H1 (cell line): ENCODE measurements around the gene ZSCAN20. TPM values are rescaled to one million over a fixed set of nuclear protein-coding genes. Genes with fewer than 3 reads are reported as not detected.

ENCODE experiments used
- CTCF ChIA-PET: fragments of 300-600 bp; sonication (Branson Sonifier 250); formaldehyde crosslinking; loops from one replicate; lab custom pipeline; 2021; ENCODE audit not compliant: partially characterized antibody; lab: Charles Lee
- POLR2A ChIA-PET: fragments of 300-600 bp; sonication (Branson Sonifier 250); formaldehyde crosslinking; loops from one replicate; lab custom pipeline; 2021; ENCODE audit warnings: inconsistent platforms; ENCODE audit not compliant: partially characterized antibody; lab: Charles Lee
- DNase-seq, 2 experiments: peaks; one replicate each; pipeline versions ENCODE4 v3.0.0 to v3.0.0-alpha.2; 2010 to 2022; ENCODE audit warnings: low spot score in 2 of 2, low read depth in 1 of 2, mixed read lengths in 1 of 2
- FAIRE-seq: peaks from 2 replicates; lab custom pipeline; 2011; peaks lifted over from hg19 to GRCh38; lab: Jason Lieb, UNC
- H2AFZ ChIP-seq: 2 replicates; pipeline ENCODE4 v1.8.1; 2012; ENCODE audit warnings: low read length, inconsistent platforms
- H2AK5ac ChIP-seq: 2 replicates; pipeline ENCODE4 v1.6.1; 2013; ENCODE audit warnings: low read depth, low read length
- H2BK120ac ChIP-seq: replicated peaks from 2 replicates; pipeline ENCODE3; 2013; ENCODE audit warnings: low read depth, low read length, inconsistent platforms
- H2BK12ac ChIP-seq: 2 replicates; pipeline ENCODE4 v1.6.1; 2013; ENCODE audit warnings: low read depth, low read length
- H2BK15ac ChIP-seq: 2 replicates; pipeline ENCODE4 v1.6.1; 2013; ENCODE audit warnings: low read length
- H2BK20ac ChIP-seq: 2 replicates; pipeline ENCODE4 v1.6.1; 2013; ENCODE audit warnings: low read length
- H2BK5ac ChIP-seq: 2 replicates; pipeline ENCODE4 v1.6.1; 2013; ENCODE audit warnings: low read depth, low read length
- H3K14ac ChIP-seq: 2 replicates; pipeline ENCODE4 v1.6.1; 2013; ENCODE audit warnings: inconsistent platforms; ENCODE audit not compliant: insufficient read length
- H3K18ac ChIP-seq: 2 replicates; pipeline ENCODE4 v1.6.1; 2013; ENCODE audit warnings: low read length; ENCODE audit errors: extremely low read depth
- H3K23ac ChIP-seq: 2 replicates; pipeline ENCODE4 v1.6.1; 2013; ENCODE audit warnings: inconsistent platforms; ENCODE audit not compliant: insufficient read length
- H3K23me2 ChIP-seq: 2 replicates; pipeline ENCODE4 v1.6.1; 2013; ENCODE audit warnings: low read depth, low read length
- H3K27ac ChIP-seq: 2 replicates; pipeline ENCODE4 v1.6.1; 2011; ENCODE audit warnings: low read depth, low read length, inconsistent platforms
- H3K27me3 ChIP-seq, 4 experiments: replicated peaks in 1 of 4; 1 replicate in 1 of 4; 2 replicates in 3 of 4; pipeline versions ENCODE4 v1.6.1 to v1.8.1; 2011 to 2013; ENCODE audit warnings: low read length in 3 of 4, mild to moderate bottlenecking in 3 of 4, inconsistent platforms in 2 of 4, mixed read lengths in 2 of 4, moderate library complexity in 1 of 4; ENCODE audit not compliant: control insufficient read depth in 3 of 4, insufficient read depth in 3 of 4; ENCODE audit errors: extremely low read depth in 1 of 4
- H3K36me3 ChIP-seq, 4 experiments: 2 replicates each; pipeline versions ENCODE4 v1.6.1 to v1.8.1; 2011 to 2013; ENCODE audit warnings: mild to moderate bottlenecking in 4 of 4, low read length in 3 of 4, moderate library complexity in 2 of 4, control low read depth in 1 of 4, inconsistent platforms in 1 of 4; ENCODE audit not compliant: insufficient read depth in 4 of 4, control insufficient read depth in 2 of 4
- H3K4ac ChIP-seq: replicated peaks from 2 replicates; pipeline ENCODE3; 2013; ENCODE audit warnings: low read length, low read depth, mixed read lengths, inconsistent platforms; ENCODE audit not compliant: insufficient read length
- H3K4me1 ChIP-seq, 4 experiments: replicated peaks in 1 of 4; 1 replicate in 1 of 4; 2 replicates in 3 of 4; pipeline versions ENCODE4 v1.6.1 to v1.8.1; 2011 to 2013; ENCODE audit warnings: low read length in 3 of 4, inconsistent platforms in 2 of 4, mixed read lengths in 1 of 4; ENCODE audit not compliant: insufficient read depth in 4 of 4, control insufficient read depth in 3 of 4
- H3K4me2 ChIP-seq, 2 experiments: 2 replicates each; pipeline versions ENCODE4 v1.6.1 to v1.8.1; 2011 to 2013; ENCODE audit warnings: low read depth in 2 of 2, low read length in 2 of 2, control low read depth in 1 of 2, inconsistent platforms in 1 of 2, mild to moderate bottlenecking in 1 of 2; ENCODE audit not compliant: insufficient read depth in 1 of 2
- H3K4me3 ChIP-seq, 4 experiments: fragments of 200-600, 300-600 bp in 1 of 4; sonication (generic), shearing (Covaris generic), sonication (Bioruptor Twin) in 1 of 4; 2 replicates each; pipeline versions ENCODE4 v1.5.1 to v1.8.1; 2011 to 2016; ENCODE audit warnings: low read length in 4 of 4, low read depth in 3 of 4, control low read depth in 2 of 4, inconsistent platforms in 2 of 4, mild to moderate bottlenecking in 2 of 4, mixed read lengths in 1 of 4, moderate library complexity in 1 of 4; ENCODE audit not compliant: insufficient read depth in 2 of 4; ENCODE audit errors: extremely low read depth in 1 of 4
- H3K56ac ChIP-seq: replicated peaks from 2 replicates; pipeline ENCODE3; 2013; ENCODE audit warnings: low read depth, mild to moderate bottlenecking, mixed read lengths, low read length, inconsistent platforms; ENCODE audit not compliant: insufficient read length
- H3K79me1 ChIP-seq: 2 replicates; pipeline ENCODE4 v1.6.1; 2013; ENCODE audit warnings: low read depth, low read length, control low read depth
- H3K79me2 ChIP-seq, 2 experiments: 2 replicates each; pipeline versions ENCODE4 v1.6.1 to v1.8.1; 2012 to 2013; ENCODE audit warnings: low read length in 2 of 2, mild to moderate bottlenecking in 2 of 2, inconsistent platforms in 1 of 2; ENCODE audit not compliant: insufficient read depth in 2 of 2, control insufficient read depth in 1 of 2
- H3K9ac ChIP-seq, 4 experiments: replicated peaks in 1 of 4; 1 replicate in 1 of 4; 2 replicates in 3 of 4; pipeline versions ENCODE4 v1.6.1 to v1.8.1; 2011 to 2013; ENCODE audit warnings: low read depth in 3 of 4, low read length in 3 of 4, control low read depth in 2 of 4, mild to moderate bottlenecking in 2 of 4, moderate library complexity in 2 of 4, inconsistent platforms in 1 of 4; ENCODE audit errors: extremely low read depth in 1 of 4
- H3K9me3 ChIP-seq, 2 experiments: 2 replicates each; pipeline versions ENCODE4 v1.6.1 to v1.8.1; 2012 to 2013; ENCODE audit warnings: mild to moderate bottlenecking in 2 of 2, moderate library complexity in 2 of 2, control low read depth in 1 of 2, inconsistent platforms in 1 of 2, low read depth in 1 of 2, low read length in 1 of 2, mixed read lengths in 1 of 2; ENCODE audit not compliant: insufficient read depth in 2 of 2
- H4K20me1 ChIP-seq, 2 experiments: replicated peaks in 1 of 2; 2 replicates each; pipeline versions ENCODE3 to v1.8.1; 2011 to 2013; ENCODE audit warnings: inconsistent platforms in 2 of 2, low read length in 2 of 2, mild to moderate bottlenecking in 1 of 2; ENCODE audit not compliant: insufficient read depth in 2 of 2, control insufficient read depth in 1 of 2
- H4K5ac ChIP-seq: 2 replicates; pipeline ENCODE4 v1.6.1; 2013; ENCODE audit warnings: low read length, low read depth, mixed read lengths, inconsistent platforms; ENCODE audit not compliant: insufficient read length
- H4K8ac ChIP-seq: 2 replicates; pipeline ENCODE4 v1.8.0; 2013; ENCODE audit warnings: mild to moderate bottlenecking, moderate library complexity, low read length, inconsistent platforms; ENCODE audit not compliant: insufficient read depth; ENCODE audit errors: extremely low read depth
- H4K91ac ChIP-seq: replicated peaks from 2 replicates; pipeline ENCODE3; 2013; ENCODE audit warnings: low read length, mixed read lengths, inconsistent platforms; ENCODE audit not compliant: insufficient read length
- BACH1 ChIP-seq: IDR thresholded peaks from 2 replicates; pipeline ENCODE4 v1.6.1; 2012; ENCODE audit warnings: low read length, improper control_type of control experiment
- BCL11A ChIP-seq, 2 experiments: IDR thresholded peaks; one replicate each; pipeline ENCODE4 v1.6.1; 2011; ENCODE audit warnings: low read depth in 2 of 2, low read length in 2 of 2, mild to moderate bottlenecking in 2 of 2
- CBX5 ChIP-seq: fragments of 300-800, 300-1000 bp; sonication (generic); IDR thresholded peaks from 2 replicates; pipeline ENCODE4 v1.7.1; 2016; ENCODE audit warnings: antibody characterized with exemption, low read length, low read depth
- CTBP2 ChIP-seq: IDR thresholded peaks from 2 replicates; pipeline ENCODE4 v1.7.0; 2011; ENCODE audit warnings: borderline replicate concordance, mild to moderate bottlenecking, moderate library complexity, mixed read lengths, low read length; ENCODE audit not compliant: insufficient read depth, insufficient read length
- CTCF ChIP-seq, 3 experiments: IDR thresholded peaks; 1 replicate in 2 of 3; 2 replicates in 1 of 3; pipeline versions ENCODE4 v1.5.1 to v1.6.1; 2011; ENCODE audit warnings: low read length in 3 of 3, mild to moderate bottlenecking in 3 of 3, inconsistent platforms in 2 of 3, low read depth in 1 of 3, moderate library complexity in 1 of 3; ENCODE audit not compliant: insufficient read depth in 1 of 3; ENCODE audit errors: control extremely low read depth in 1 of 3
- FOSL1 ChIP-seq: IDR thresholded peaks from 2 replicates; pipeline ENCODE4 v1.6.1; 2011; ENCODE audit warnings: mild to moderate bottlenecking, low read depth, low read length, moderate library complexity; ENCODE audit not compliant: insufficient read depth
- HDAC6 ChIP-seq: IDR thresholded peaks from one replicate; pipeline ENCODE4 v1.7.1; 2012; ENCODE audit warnings: low read depth, mild to moderate bottlenecking, inconsistent platforms, low read length, moderate library complexity
- JUN ChIP-seq: IDR thresholded peaks from 2 replicates; pipeline ENCODE4 v1.6.1; 2011; ENCODE audit warnings: low read depth, mild to moderate bottlenecking, improper control_type of control experiment, low read length
- KDM1A ChIP-seq: fragments of 200-600, 300-600 bp; sonication (generic); IDR thresholded peaks from 2 replicates; pipeline ENCODE4 v1.7.1; 2016; ENCODE audit warnings: mild to moderate bottlenecking, low read length, borderline replicate concordance
- POU5F1 ChIP-seq: IDR thresholded peaks from 2 replicates; pipeline ENCODE4 v1.6.1; 2011; ENCODE audit warnings: low read depth, mild to moderate bottlenecking, low read length, moderate library complexity
- SIRT6 ChIP-seq: IDR thresholded peaks from one replicate; pipeline ENCODE4 v1.7.1; 2012; ENCODE audit warnings: low read length, inconsistent platforms
- SP1 ChIP-seq: IDR thresholded peaks from 2 replicates; pipeline ENCODE4 v1.6.1; 2011; ENCODE audit warnings: low read depth, low read length
- SRF ChIP-seq: IDR thresholded peaks from 2 replicates; pipeline ENCODE4 v1.6.1; 2011; ENCODE audit warnings: mild to moderate bottlenecking, low read depth, low read length, moderate library complexity
- WGBS, 2 experiments: shearing (Covaris generic) in 1 of 2; methylation state at CpG; one replicate each; pipeline versions ENCODE4 v1.1.6 to v1.1.7; 2013 to 2015; ENCODE audit warnings: low lambda C conversion rate in 2 of 2, mixed read lengths in 2 of 2, inconsistent platforms in 1 of 2, low coverage in 1 of 2, missing lambda C conversion rate in 1 of 2; ENCODE audit not compliant: insufficient replicate concordance in 2 of 2, insufficient coverage in 1 of 2, insufficient read length in 1 of 2; ENCODE audit errors: extremely low coverage in 1 of 2, missing lambda C conversion rate in 1 of 2; 5-methylcytosine and 5-hydroxymethylcytosine counted together
- polyA plus RNA-seq, 7 experiments: library from polyadenylated mRNA; depleted of rRNA in 3 of 7; stranded (reverse) in 5 of 7; unstranded in 2 of 7; fragments of >200 nt in 5 of 7; fragments of 200-250 nt in 2 of 7; gene quantifications; 1 replicate in 5 of 7; 2 replicates in 1 of 7; 4 replicates in 1 of 7; pipeline versions ENCODE4 v1.2.1 to v1.2.3, GENCODE V29; 2011 to 2013; ENCODE audit warnings: missing spikeins in 2 of 7, mixed read lengths in 2 of 7
- total RNA-seq: library from RNA; stranded (reverse); fragmentation: NEBNext Ultra II Directional; extraction: Animal tissue kit (Norgen Biotek cat#: 25700); gene quantifications from 2 replicates; pipeline ENCODE4 v1.2.1, GENCODE V29; 2021

ZSCAN20 gene
- total and polyA plus RNA-seq, 2 of the 8 experiments (the other 6 are each of a cell fraction or from before 2014, with no cell fraction given), result 0.70 to 3.4 TPM

GRCh38 chr1:33501774-33502173 is 29.3 kb downstream of the ZSCAN20 start:
- no peak overlapping the region for H2BK5ac ChIP-seq
- no peaks in the 10 kb centered on the region for H3K36me3 ChIP-seq
- H2AFZ ChIP-seq, result no peak overlapping the region
- 91% methylated on average over 7 of the region's 8 CpGs; no CpG with 5 or more reads in 1 of the 2 experiments for WGBS, 2 experiments
- H2BK20ac ChIP-seq, result no peak overlapping the region
- H2BK12ac ChIP-seq, result no peak overlapping the region
- no peaks in the 10 kb centered on the region for H3K23me2 ChIP-seq
- peaks cover 0 to 2% of the 10 kb centered on the region in 2 experiments for H4K20me1 ChIP-seq
- no peak overlapping the region for H3K18ac ChIP-seq
- no peak overlapping the region for H2BK15ac ChIP-seq
- H3K56ac ChIP-seq, result no peak overlapping the region
- no peak overlapping the region for H2AK5ac ChIP-seq
- no peak overlapping the region for H3K4me2 ChIP-seq
- no peaks in the 10 kb centered on the region for H3K79me1 ChIP-seq
- no peak overlapping the region for H3K23ac ChIP-seq
- CTCF ChIA-PET, result interaction anchor here (2.5 kb wide), 1 partner anchor 10 kb away, joined by 8 read pairs; no protein-coding TSS in a partner anchor
- FAIRE-seq (no peak), DNase-seq (no peak)
- no peaks in the 10 kb centered on the region for H3K79me2 ChIP-seq
- no peaks in the 10 kb centered on the region for H3K27me3 ChIP-seq
- H3K14ac ChIP-seq, result no peak overlapping the region
- POLR2A ChIA-PET, result no interaction called here
- H4K91ac ChIP-seq, result no peak overlapping the region
- peaks cover 8 to 12% of the 10 kb centered on the region in 2 experiments; a peak in 3 of 4 replicates for H3K9me3 ChIP-seq
- no peak overlapping the region for H4K5ac ChIP-seq
- no peak overlapping the region for H4K8ac ChIP-seq
- no peak overlapping the region for H2BK120ac ChIP-seq
- H3K9ac ChIP-seq, result no peak overlapping the region
- no peak overlapping the region for H3K4me3 ChIP-seq
- H3K4ac ChIP-seq, result no peak overlapping the region
- 0 out of 7 replicates have a peak, but pooled peaks cover 0 to 1% (median 0%) of the 10 kb centered on the region in 4 experiments for H3K4me1 ChIP-seq
- no peak overlapping the region for H3K27ac ChIP-seq
- TF ChIP-seq SIRT6, result no peak
- TF ChIP-seq HDAC6, result no peak
- TF ChIP-seq FOSL1, result no peak
- TF ChIP-seq POU5F1, result no peak
- no peak for TF ChIP-seq CBX5
- TF ChIP-seq BCL11A (IDR thresholded peaks at IDR 0.05; ENCODE audit: low read depth in 2 of 2, low read length in 2 of 2), result no peak
- TF ChIP-seq SP1, result no peak
- no peak for TF ChIP-seq KDM1A
- TF ChIP-seq BACH1, result no peak
- no peak for TF ChIP-seq SRF
- no peak for TF ChIP-seq JUN
- no peak for TF ChIP-seq CTBP2
- TF ChIP-seq CTCF (IDR thresholded peaks at IDR 0.05; ENCODE audit: control extremely low read depth in 1 of 3, insufficient read depth in 1 of 3, low read depth in 1 of 3, low read length in 3 of 3), result no peak
